Panc1 (cell line): ENCODE data around the gene TNFRSF11A.

Experiments
- TCF7L2 ChIP-seq: IDR thresholded peaks from 2 replicates; pipeline ENCODE4 v1.6.1; 2011; ENCODE audit warnings: mild to moderate bottlenecking, low read depth, low read length, inconsistent platforms
- TF ChIP-seq, protein P1 (sequence below): fragments of 450-650 bp; IDR thresholded peaks from 2 replicates; pipeline ENCODE4 v1.5.1; 2017; ENCODE audit warnings: mild to moderate bottlenecking

DNA sequence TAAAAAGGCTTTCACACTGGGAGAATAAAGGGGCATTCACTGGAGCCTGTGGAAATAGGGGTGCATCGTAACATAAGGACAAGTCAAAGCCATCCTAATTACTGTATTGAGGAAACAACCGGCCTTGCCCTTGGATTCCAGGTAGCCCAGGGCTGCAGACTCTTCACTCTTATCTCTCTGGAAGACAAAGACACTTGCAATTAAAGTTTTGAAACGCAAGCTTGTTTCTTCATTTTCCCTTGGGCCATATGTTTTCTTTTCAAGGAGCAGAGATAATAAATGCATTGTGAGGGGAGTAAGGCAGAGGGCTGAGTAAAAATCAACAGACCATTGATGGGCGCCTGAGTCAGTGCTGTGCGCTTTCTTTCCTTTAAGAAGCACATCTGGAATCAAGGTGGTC, 11.5 kb downstream of the TNFRSF11A start:
- TF ChIP-seq, protein P1, sequence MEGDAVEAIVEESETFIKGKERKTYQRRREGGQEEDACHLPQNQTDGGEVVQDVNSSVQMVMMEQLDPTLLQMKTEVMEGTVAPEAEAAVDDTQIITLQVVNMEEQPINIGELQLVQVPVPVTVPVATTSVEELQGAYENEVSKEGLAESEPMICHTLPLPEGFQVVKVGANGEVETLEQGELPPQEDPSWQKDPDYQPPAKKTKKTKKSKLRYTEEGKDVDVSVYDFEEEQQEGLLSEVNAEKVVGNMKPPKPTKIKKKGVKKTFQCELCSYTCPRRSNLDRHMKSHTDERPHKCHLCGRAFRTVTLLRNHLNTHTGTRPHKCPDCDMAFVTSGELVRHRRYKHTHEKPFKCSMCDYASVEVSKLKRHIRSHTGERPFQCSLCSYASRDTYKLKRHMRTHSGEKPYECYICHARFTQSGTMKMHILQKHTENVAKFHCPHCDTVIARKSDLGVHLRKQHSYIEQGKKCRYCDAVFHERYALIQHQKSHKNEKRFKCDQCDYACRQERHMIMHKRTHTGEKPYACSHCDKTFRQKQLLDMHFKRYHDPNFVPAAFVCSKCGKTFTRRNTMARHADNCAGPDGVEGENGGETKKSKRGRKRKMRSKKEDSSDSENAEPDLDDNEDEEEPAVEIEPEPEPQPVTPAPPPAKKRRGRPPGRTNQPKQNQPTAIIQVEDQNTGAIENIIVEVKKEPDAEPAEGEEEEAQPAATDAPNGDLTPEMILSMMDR, result no peak
- no peak for TF ChIP-seq TCF7L2
